GM12891 (cell line): ENCODE data around the gene EPB41L1.
A peak's percentile ranks its signal among the peaks of the same experiment; 100 is the strongest.

Source experiments
- DNase-seq: peaks from one replicate; pipeline ENCODE4 v3.0.0; 2011; ENCODE audit warnings: low spot score; ENCODE audit not compliant: insufficient read length
- FAIRE-seq: peaks from 2 replicates; lab custom pipeline; 2011; peaks lifted over from hg19 to GRCh38; lab: Jason Lieb, UNC
- PAX5 ChIP-seq: IDR thresholded peaks from 2 replicates; pipeline ENCODE4 v1.6.1; 2011; ENCODE audit warnings: low read length, moderate library complexity, mild to moderate bottlenecking; ENCODE audit not compliant: insufficient read depth, severe bottlenecking
- POLR2A ChIP-seq: IDR thresholded peaks from 2 replicates; pipeline ENCODE4 v1.6.1; 2011; ENCODE audit warnings: low read depth, low read length, control low read depth
- POLR2AphosphoS5 ChIP-seq: IDR thresholded peaks from 2 replicates; pipeline ENCODE4 v1.6.1; 2011; ENCODE audit warnings: low read depth, low read length, control low read depth
- POU2F2 ChIP-seq: IDR thresholded peaks from 2 replicates; pipeline ENCODE4 v1.6.1; 2011; ENCODE audit warnings: low read depth, mild to moderate bottlenecking, control low read depth, low read length, moderate library complexity
- SPI1 ChIP-seq: IDR thresholded peaks from 2 replicates; pipeline ENCODE4 v1.6.1; 2011; ENCODE audit warnings: low read depth, low read length, control low read depth
- TAF1 ChIP-seq: IDR thresholded peaks from 2 replicates; pipeline ENCODE4 v1.6.1; 2011; ENCODE audit warnings: low read depth, low read length, control low read depth

EPB41L1 gene

DNA sequence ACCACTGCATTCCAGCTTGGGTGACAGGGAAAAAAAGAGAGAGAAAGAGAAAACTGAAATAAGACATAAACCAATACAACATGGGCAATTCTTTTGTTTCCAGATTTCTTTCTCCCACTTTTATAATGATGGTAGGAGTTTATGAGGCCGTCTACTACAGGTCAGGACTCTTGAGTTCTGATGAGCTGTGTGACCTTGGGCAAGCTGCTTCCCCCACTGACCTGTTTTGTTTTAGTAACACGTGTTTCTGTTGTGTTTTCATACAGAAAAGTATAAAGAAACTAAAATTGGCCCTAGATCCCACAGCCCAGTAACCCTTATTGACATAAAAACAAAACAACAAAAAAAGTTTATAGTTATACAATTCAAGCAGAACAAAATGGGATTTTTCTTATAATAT is 58.8 kb downstream of the EPB41L1 start:
- TF ChIP-seq POLR2AphosphoS5: no peak
- no peak for TF ChIP-seq POU2F2
- no peak for TF ChIP-seq POLR2A
- TF ChIP-seq TAF1: no peak
- no peak for TF ChIP-seq SPI1
- TF ChIP-seq PAX5: no peak
- no peak for FAIRE-seq

DNA sequence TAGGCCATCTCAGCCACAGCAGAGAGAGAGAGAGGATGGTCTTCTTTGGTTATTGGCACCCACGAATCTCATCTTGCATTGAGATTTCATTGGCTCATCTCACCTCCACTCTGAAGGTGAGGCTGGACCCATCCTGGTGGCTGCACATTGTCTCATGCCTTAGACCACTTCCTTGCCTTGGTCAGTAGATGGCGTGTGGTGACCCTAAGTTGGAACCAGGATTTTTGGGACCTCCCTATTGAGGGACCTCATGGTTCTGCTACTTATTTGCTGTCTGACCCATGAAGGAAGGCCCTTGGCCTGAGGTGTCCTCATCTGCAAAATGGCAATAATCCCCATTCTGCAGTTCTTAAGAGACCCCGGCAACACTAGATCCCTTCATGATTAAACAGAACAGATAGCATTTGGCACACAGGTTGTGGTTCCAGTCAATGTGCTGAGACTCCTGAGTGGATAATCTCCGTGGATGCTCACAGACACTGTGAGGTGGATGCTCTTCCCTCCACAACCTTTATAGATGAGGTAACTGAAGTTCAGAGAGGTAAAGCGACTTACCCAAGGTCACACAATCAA is 60.2 kb downstream of the EPB41L1 start:
- TF ChIP-seq POLR2AphosphoS5 (no peak), SPI1 (no peak), POLR2A (no peak), TAF1 (no peak), POU2F2 (no peak), PAX5 (no peak)
- FAIRE-seq: peak; percentile 76
- peak; percentile 51 for DNase-seq

More for the DNA sequence above, 58.8 kb downstream of the EPB41L1 start:
- DNase-seq: no peak

DNA sequence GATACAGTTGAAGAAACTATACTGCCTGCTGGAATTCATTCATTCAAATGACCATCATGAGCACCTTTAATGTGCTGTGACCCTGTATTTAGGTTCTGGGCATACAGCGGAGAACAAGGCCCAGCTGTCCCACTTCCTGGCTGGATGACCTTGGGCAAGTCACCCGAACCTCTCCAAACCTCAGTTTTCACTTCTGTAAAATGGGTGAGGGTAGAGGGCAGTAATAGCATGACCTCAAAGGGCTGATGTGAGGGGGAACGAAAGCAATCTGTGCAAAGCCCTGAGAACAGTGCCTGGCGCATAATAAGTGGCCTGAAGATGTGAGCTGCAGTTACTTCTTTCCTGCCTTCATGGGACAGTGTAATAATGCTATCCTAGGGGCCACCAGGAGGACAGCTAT is 61.2 kb downstream of the EPB41L1 start:
- FAIRE-seq (no peak), DNase-seq (no peak)
- no peak for TF ChIP-seq POLR2A
- TF ChIP-seq POLR2AphosphoS5: no peak
- TF ChIP-seq PAX5: no peak
- no peak for TF ChIP-seq POU2F2
- TF ChIP-seq SPI1: no peak
- TF ChIP-seq TAF1: no peak

GRCh38 chr20:36216314-36217025 is 61.9 kb downstream of the EPB41L1 start:
- DNase-seq (no peak), FAIRE-seq (no peak)
- TF ChIP-seq SPI1: no peak
- no peak for TF ChIP-seq TAF1
- no peak for TF ChIP-seq POU2F2
- no peak for TF ChIP-seq POLR2A
- TF ChIP-seq POLR2AphosphoS5: no peak
- TF ChIP-seq PAX5: no peak

- TF ChIP-seq SPI1 (no peak), POLR2A (no peak), PAX5 (no peak), TAF1 (no peak), POU2F2 (no peak), POLR2AphosphoS5 (no peak)
- DNase-seq (no peak), FAIRE-seq (no peak)
Measured at GRCh38 chr20:36217226-36217625, 62.7 kb downstream of the EPB41L1 start.

GRCh38 chr20:36218380-36219064 is 64.0 kb downstream of the EPB41L1 start:
- DNase-seq: no peak
- FAIRE-seq: no peak
- TF ChIP-seq SPI1 (no peak), POLR2A (no peak), POU2F2 (no peak), POLR2AphosphoS5 (no peak), PAX5 (no peak), TAF1 (no peak)

- TF ChIP-seq PAX5 (no peak), POLR2AphosphoS5 (no peak), SPI1 (no peak), POU2F2 (no peak), POLR2A (no peak), TAF1 (no peak)
- DNase-seq (no peak), FAIRE-seq (no peak)
Measured at GRCh38 chr20:36219671-36220220, 65.2 kb downstream of the EPB41L1 start.

DNA sequence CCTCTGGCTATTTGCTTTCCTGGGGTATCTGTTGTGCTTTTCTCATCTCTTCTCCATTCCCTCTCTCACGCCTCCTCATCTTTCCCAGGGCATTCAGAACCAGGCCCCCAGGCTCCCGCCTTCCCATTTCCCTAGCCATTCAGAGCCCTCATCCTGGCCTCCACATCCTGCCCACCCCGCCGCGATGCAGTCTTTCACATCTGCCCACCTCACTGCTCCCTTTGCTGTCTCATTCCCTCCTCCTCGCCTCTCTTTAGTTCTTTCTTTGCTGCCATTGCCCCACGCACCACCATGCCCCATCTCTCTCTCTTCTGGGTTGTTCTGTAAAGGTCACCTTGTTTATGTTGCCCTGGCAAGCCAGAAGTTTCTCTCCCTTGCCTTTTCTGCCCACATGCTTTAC is 71.1 kb downstream of the EPB41L1 start:
- DNase-seq (no peak), FAIRE-seq (no peak)
- TF ChIP-seq PAX5 (no peak), TAF1 (no peak), SPI1 (no peak), POLR2AphosphoS5 (no peak), POU2F2 (no peak)

- TF ChIP-seq POU2F2 (no peak), PAX5 (no peak), TAF1 (no peak), SPI1 (no peak), POLR2AphosphoS5 (no peak), POLR2A (no peak)
- DNase-seq (no peak), FAIRE-seq (no peak)
Measured at GRCh38 chr20:36228770-36229169, 74.2 kb downstream of the EPB41L1 start.

GRCh38 chr20:36230019-36230418 is 75.5 kb downstream of the EPB41L1 start:
- TF ChIP-seq POLR2AphosphoS5 (no peak), POU2F2 (no peak), SPI1 (0 out of 2 replicates have a peak, but pooled peaks have one; percentile 18)
- DNase-seq (no peak), FAIRE-seq (no peak)
